Ovary (tissue), 3 donors: ENCODE results near the gene COQ9.

Experiments
- POLR2A ChIP-seq: fragments of 450-650 bp; IDR thresholded peaks from one replicate; pipeline ENCODE4 v1.6.1; 2017; ENCODE audit warnings: antibody characterized with exemption, mild to moderate bottlenecking, moderate library complexity
- TF ChIP-seq, protein P1 (sequence below), 3 donors: fragments of 450-650 bp in 2 of 3; fragments of 200-600 bp in 1 of 3; IDR thresholded peaks; one replicate each; pipeline versions ENCODE4 v1.5.1 to v1.8.0; 2016 to 2022; ENCODE audit warnings: antibody characterized with exemption in 3 of 3, mild to moderate bottlenecking in 1 of 3
- donor health status: DM: no; HTN: no; CAD: no.

- TF ChIP-seq, protein P1, sequence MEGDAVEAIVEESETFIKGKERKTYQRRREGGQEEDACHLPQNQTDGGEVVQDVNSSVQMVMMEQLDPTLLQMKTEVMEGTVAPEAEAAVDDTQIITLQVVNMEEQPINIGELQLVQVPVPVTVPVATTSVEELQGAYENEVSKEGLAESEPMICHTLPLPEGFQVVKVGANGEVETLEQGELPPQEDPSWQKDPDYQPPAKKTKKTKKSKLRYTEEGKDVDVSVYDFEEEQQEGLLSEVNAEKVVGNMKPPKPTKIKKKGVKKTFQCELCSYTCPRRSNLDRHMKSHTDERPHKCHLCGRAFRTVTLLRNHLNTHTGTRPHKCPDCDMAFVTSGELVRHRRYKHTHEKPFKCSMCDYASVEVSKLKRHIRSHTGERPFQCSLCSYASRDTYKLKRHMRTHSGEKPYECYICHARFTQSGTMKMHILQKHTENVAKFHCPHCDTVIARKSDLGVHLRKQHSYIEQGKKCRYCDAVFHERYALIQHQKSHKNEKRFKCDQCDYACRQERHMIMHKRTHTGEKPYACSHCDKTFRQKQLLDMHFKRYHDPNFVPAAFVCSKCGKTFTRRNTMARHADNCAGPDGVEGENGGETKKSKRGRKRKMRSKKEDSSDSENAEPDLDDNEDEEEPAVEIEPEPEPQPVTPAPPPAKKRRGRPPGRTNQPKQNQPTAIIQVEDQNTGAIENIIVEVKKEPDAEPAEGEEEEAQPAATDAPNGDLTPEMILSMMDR (IDR thresholded peaks at IDR 0.05), result no peak
- TF ChIP-seq POLR2A, result no peak
Observed at GRCh38 chr16:57500578-57501111, 53.4 kb downstream of the COQ9 start.
